Stomach smooth muscle (tissue), 2 donors: Measurements from ENCODE around the gene SND1.

ENCODE experiments used
- H3K27ac ChIP-seq: one replicate; pipeline ENCODE4 v1.7.0; 2013; ENCODE audit warnings: mild to moderate bottlenecking, low read length, inconsistent platforms
- H3K27me3 ChIP-seq, 2 donors: one replicate each; pipeline ENCODE4 v1.7.0; 2013; ENCODE audit warnings: low read length in 2 of 2; ENCODE audit not compliant: insufficient read depth in 2 of 2, control insufficient read depth in 1 of 2
- H3K36me3 ChIP-seq, 2 donors: one replicate each; pipeline ENCODE4 v1.7.0; 2013; ENCODE audit warnings: low read length in 2 of 2; ENCODE audit not compliant: control insufficient read depth in 2 of 2, insufficient read depth in 2 of 2
- H3K4me1 ChIP-seq: one replicate; pipeline ENCODE4 v1.7.0; 2013; ENCODE audit warnings: low read length; ENCODE audit not compliant: control insufficient read depth, insufficient read depth
- H3K4me3 ChIP-seq, 2 donors: one replicate each; pipeline ENCODE4 v1.7.0; 2013; ENCODE audit warnings: low read length in 2 of 2
- H3K9ac ChIP-seq, 2 donors: one replicate each; pipeline ENCODE4 v1.7.0; 2013; ENCODE audit warnings: low read length in 2 of 2, mild to moderate bottlenecking in 1 of 2
- H3K9me3 ChIP-seq, 2 donors: one replicate each; pipeline ENCODE4 v1.7.0; 2013; ENCODE audit warnings: low read length in 2 of 2; ENCODE audit not compliant: control insufficient read depth in 2 of 2
- donor health status: healthy.
- donor health status: Pancreatic carcinoma.

SND1 gene

DNA sequence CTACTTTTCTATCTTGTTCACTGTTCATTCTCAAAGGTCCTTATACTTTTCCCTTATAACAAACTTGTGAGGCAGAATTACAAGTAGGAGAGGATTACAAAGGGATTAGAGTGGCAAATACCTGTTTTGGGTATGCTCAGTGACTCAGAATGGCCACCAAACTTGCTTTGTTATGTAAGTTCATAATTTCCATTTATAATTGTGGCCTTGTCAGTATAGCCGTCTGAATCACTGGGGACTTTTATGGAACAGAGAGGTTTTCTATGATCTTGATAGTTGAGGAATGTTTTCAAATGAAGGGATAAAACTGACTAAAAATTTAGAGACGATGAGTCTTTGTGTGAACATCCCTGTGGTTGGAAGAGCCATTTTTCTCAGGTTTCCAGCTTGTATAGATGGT lies 116.2 kb downstream of the SND1 start:
- no peaks in the 10 kb centered on the region for H3K9me3 ChIP-seq
- no peaks in the 10 kb centered on the region for H3K27me3 ChIP-seq
- H3K4me1 ChIP-seq = peaks cover 5% of the 10 kb centered on the region
- no peak overlapping the region for H3K4me3 ChIP-seq
- H3K36me3 ChIP-seq = no peaks in the 10 kb centered on the region
- H3K27ac ChIP-seq = no peak overlapping the region
- H3K9ac ChIP-seq = no peak overlapping the region

DNA sequence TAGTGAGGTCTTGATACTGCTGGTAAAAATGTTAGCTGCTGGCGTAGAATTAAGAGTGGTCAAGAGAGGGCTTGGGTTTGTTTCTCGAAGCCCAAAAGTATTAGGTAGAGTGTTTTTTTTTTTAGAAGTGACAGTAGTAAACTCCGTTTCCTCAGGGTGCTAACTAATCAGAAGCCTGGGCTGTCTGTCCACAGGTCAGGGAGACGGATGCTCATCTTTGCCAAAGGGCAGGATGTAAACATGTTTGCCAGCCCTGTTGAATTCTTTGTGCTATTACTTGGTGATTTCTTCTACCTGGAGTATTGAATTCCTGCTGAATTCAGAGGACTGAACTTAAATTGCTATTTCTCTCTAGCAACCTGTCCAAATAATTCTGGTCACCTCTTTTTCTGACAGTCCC lies 117.1 kb downstream of the SND1 start:
- Histone ChIP-seq H3K9me3 (no peaks in the 10 kb centered on the region), H3K4me1 (peaks cover 5% of the 10 kb centered on the region), H3K27ac (no peak overlapping the region), H3K9ac (no peak overlapping the region), H3K4me3 (no peak overlapping the region), H3K27me3 (no peaks in the 10 kb centered on the region), H3K36me3 (no peaks in the 10 kb centered on the region)

DNA sequence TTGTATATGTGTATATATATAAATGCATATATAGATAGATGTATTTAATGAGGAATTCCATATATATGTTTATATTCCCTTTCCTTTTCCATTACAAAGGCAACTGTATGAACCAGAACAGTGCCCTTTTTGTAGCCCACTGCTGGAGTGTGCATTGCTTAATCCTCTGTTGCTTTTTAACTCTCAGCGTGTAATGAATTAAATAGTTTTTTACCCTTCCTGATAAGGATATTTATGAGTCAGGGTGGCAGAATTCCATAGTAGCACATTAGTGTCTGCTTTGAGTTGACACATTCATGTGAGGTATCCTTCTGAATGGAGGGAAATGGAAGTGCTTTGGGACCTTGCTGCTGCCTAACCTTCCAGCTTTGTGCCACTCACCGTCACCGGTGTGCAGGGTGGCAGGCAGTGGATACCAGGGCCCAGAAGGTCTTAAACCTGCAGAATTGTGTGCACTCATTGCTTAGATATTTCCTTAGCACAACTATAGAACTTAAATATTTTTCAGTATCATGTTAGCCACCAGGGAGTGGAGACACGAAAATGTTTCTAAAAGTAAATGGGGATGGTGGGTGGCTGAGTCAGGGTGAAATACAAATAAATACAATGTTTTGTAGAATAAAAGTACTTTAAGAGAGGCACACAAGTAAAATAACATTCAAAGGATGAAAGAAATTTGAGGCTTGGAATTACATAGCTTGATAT lies 117.9 kb downstream of the SND1 start:
- Histone ChIP-seq H3K4me3 (no peak overlapping the region), H3K4me1 (peaks cover 5% of the 10 kb centered on the region), H3K9ac (no peak overlapping the region), H3K27ac (no peak overlapping the region), H3K27me3 (no peaks in the 10 kb centered on the region), H3K36me3 (no peaks in the 10 kb centered on the region), H3K9me3 (no peaks in the 10 kb centered on the region)

DNA sequence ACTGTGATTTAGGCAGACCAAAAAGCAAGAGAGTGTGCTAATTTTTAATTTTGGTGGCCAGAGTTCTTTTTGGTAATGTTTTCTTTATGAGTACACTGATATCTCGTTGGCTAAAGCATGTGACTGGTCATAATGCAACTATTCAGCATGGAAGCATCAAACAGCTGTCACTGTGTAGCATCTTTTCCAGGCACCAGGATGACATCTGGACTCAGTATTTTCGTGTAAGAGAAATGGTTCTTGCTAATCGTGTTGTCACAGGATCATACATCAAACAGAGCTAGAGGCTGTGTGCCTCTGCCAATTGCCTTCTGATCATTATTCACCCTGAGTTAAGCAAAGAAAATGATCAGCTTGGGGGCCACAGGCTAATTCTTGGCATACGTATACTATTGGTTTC lies 118.9 kb downstream of the SND1 start:
- no peak overlapping the region for H3K4me3 ChIP-seq
- no peak overlapping the region for H3K27ac ChIP-seq
- peaks cover 5% of the 10 kb centered on the region for H3K4me1 ChIP-seq
- H3K27me3 ChIP-seq = no peaks in the 10 kb centered on the region
- no peaks in the 10 kb centered on the region for H3K36me3 ChIP-seq
- H3K9me3 ChIP-seq = no peaks in the 10 kb centered on the region
- H3K9ac ChIP-seq = no peak overlapping the region

DNA sequence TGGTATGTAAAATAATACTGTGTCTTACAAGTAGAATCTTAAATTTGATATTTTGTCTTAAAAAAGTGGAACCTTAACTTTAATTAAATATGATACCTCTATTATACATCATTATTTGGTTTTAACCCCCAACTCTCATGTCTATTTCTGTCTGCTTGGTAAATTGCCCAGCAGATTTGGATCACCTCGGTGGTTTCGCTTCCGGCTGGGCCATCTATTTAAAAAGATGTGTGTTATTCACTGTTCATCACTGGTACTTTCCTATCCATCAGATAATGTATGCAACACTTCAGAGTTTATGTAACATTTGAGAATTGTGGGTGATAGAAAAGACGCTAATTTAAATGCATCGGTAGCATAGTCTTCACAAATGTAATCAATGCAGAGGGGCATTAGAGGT lies 119.7 kb downstream of the SND1 start:
- Histone ChIP-seq H3K4me3 (no peak overlapping the region), H3K9me3 (no peaks in the 10 kb centered on the region), H3K4me1 (peaks cover 5% of the 10 kb centered on the region), H3K27me3 (no peaks in the 10 kb centered on the region), H3K9ac (no peak overlapping the region), H3K36me3 (no peaks in the 10 kb centered on the region), H3K27ac (no peak overlapping the region)

DNA sequence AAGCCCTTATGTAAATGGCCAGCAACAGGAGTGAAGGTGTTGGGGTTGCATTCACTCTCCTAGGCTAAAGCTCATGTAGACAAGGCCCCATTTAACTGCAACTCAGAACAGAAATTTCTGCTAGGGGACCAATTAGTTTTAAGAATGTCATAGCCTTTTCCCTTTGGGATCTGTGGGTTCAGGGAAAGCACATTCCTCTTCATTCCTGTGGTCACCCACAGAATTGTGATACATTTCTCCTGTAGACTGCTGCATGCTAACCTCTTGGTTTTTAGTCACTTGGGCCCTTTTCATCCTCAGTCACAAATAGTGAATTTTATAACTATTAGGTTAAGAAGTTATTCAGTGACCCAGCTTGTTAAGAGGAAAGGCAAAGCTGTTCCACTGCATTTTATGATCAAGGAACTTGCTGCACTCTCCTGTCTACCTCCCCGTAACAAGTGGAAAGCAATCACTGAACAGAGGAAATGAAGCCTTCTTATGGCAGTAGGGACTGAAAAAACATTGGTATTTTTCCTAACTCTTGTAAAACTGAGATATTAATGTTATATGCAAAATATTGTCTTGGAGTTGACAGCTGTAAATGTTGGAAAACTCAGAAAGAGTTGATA lies 124.9 kb downstream of the SND1 start:
- Histone ChIP-seq H3K9ac (no peak overlapping the region), H3K9me3 (no peaks in the 10 kb centered on the region), H3K27me3 (no peaks in the 10 kb centered on the region), H3K27ac (no peak overlapping the region), H3K36me3 (no peaks in the 10 kb centered on the region), H3K4me3 (no peak overlapping the region), H3K4me1 (no peaks in the 10 kb centered on the region)

DNA sequence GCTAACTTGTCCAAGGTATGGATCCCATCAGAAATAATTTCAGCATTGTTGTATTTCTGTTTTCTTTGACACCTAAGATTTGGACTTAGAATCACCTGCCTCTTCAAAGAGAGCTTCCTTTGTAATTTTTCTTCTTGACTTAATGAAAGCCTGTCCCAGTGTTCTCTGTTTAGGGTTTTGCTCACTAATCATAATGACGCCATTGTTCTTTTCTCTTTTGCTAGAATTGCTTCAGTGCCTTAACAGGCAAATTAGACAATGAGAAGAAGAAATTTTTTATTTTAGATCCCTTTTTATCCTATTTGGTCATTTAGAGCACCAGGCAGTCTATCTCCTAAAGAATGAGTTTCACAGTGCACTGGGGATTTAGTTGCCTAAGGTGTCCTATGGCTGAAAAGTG lies 128.5 kb downstream of the SND1 start:
- Histone ChIP-seq H3K27me3 (no peaks in the 10 kb centered on the region), H3K27ac (no peak overlapping the region), H3K36me3 (no peaks in the 10 kb centered on the region), H3K4me1 (no peaks in the 10 kb centered on the region), H3K9ac (no peak overlapping the region), H3K9me3 (no peaks in the 10 kb centered on the region), H3K4me3 (no peak overlapping the region)

DNA sequence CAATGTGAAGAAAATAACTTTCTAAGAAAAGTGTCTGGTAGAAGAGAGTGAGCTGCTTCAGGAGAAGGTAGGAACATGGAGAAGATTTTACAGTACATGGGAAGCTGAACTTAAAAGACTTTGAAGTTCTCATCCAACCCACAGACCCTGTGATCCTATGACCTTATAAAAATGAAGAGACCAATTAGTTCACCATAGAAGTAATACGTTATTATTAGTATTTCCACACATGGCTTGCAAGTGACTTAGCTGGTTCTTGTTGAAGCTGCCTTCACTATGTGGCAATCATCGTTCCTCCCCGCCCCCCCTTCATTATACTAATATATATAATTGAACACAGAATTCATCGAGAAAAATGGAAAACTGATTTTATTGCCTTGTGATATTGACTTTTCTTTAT lies 129.1 kb downstream of the SND1 start:
- no peaks in the 10 kb centered on the region for H3K27me3 ChIP-seq
- H3K4me1 ChIP-seq = no peaks in the 10 kb centered on the region
- no peak overlapping the region for H3K4me3 ChIP-seq
- H3K36me3 ChIP-seq = no peaks in the 10 kb centered on the region
- H3K27ac ChIP-seq = no peak overlapping the region
- no peak overlapping the region for H3K9ac ChIP-seq
- H3K9me3 ChIP-seq = no peaks in the 10 kb centered on the region

DNA sequence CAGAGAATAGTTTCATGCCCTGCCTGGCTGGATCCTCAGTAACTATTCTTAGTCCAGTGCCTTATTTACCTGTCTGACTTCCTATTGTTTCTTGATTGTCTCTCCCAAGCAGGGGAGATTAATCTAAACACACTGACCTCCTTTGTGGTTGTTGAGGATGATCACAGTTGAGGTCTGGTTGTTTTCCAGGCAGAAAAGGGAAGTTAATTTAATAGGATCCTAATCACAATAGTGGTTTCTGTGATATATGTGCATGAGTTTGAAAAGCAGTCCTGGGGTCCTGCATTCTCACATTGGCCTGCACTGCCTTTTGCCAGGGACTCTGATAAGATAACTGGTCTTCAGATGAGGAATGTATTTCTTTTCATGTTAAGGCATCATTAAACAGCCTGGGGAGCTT lies 130.1 kb downstream of the SND1 start:
- Histone ChIP-seq H3K27ac (no peak overlapping the region), H3K9ac (no peak overlapping the region), H3K4me1 (no peaks in the 10 kb centered on the region), H3K36me3 (no peaks in the 10 kb centered on the region), H3K27me3 (no peaks in the 10 kb centered on the region), H3K9me3 (no peaks in the 10 kb centered on the region), H3K4me3 (no peak overlapping the region)

DNA sequence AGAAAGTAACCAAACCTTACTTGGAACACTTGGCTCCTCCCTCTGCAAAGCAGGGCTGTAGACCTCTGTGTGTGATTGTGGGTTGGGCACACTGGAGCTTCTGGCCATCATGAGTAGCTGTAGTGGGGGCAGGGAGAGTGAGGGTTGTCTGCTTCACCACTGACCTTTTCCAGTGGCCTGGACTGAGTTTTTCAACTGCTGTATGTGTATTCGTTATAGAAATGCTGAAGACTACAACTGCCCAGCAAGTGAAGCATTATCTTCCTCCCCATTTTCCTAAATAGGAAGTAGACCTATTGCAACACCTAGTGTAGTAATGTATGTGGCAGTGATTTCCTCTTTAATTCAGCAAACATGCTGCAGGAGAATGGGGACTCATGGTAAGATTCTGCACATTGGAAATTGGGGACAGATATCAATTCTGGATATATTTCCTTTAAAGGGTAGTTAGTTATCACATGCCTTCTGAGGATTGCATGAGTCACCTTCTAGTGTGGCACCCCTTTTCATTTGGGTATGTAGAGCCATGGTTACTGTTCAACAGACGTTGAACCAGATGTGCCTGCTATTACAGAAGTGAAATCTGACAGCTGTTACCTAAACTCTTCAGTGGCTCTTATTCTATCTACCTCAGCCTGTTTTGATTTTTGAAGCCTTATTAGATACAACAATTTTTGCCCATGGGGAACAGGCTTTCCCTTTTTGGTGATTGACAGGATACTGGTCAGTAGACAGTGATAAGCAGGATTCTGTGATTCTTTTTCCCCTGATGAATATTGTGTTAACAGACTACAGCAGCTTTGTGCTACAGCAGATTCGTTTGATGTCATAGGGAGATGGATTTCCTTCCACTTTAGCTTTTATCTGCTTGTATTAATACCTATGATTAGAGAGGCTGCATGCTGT lies 130.9 kb downstream of the SND1 start:
- Histone ChIP-seq H3K4me1 (no peaks in the 10 kb centered on the region), H3K4me3 (no peak overlapping the region), H3K36me3 (no peaks in the 10 kb centered on the region), H3K27me3 (no peaks in the 10 kb centered on the region), H3K9ac (no peak overlapping the region), H3K9me3 (no peaks in the 10 kb centered on the region), H3K27ac (no peak overlapping the region)

DNA sequence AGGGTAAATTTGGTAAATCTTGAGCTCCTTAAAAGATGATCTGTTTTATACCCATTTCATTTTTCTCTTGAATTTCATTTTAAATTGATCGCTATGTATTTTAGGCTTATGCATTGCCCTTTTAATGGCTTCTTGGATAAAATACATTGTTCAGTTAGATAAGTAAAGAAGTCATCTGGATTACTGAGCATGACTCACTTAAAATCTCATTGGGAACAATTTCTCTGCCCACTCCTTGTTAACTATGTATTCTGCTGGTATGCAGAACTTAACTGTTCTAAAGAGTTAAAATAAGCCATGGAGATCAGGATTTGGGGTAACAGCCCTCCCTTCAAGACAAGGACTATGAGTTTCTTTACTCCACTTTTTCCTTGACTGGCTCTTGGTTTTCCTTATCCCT lies 134.2 kb downstream of the SND1 start:
- Histone ChIP-seq H3K4me1 (no peaks in the 10 kb centered on the region), H3K9ac (no peak overlapping the region), H3K9me3 (no peaks in the 10 kb centered on the region), H3K27me3 (no peaks in the 10 kb centered on the region), H3K27ac (no peak overlapping the region), H3K36me3 (no peaks in the 10 kb centered on the region), H3K4me3 (no peak overlapping the region)
